SK-N-MC (cell line): ENCODE data around the gene TOX2.
A peak's percentile ranks its signal among the peaks of the same experiment; 100 is the strongest.

Source experiments
- DNase-seq: peaks from one replicate; pipeline ENCODE4 v3.0.0-alpha.2; 2011; ENCODE audit warnings: low read depth, low spot score
- H3K27ac ChIP-seq: fragments of 200-600 bp; sonication (generic); 2 replicates; pipeline ENCODE4 v1.5.1; 2016; ENCODE audit warnings: mixed run types
- H3K36me3 ChIP-seq: fragments of 200-600 bp; sonication (generic); 2 replicates; pipeline ENCODE4 v1.6.1; 2017; ENCODE audit warnings: antibody characterized with exemption, low read length, mixed read lengths; ENCODE audit not compliant: insufficient read depth
- H3K4me3 ChIP-seq: fragments of 200-600 bp; sonication (generic); 2 replicates; pipeline ENCODE4 v1.5.1; 2016
- H3K9ac ChIP-seq: fragments of 200-600 bp; sonication (generic); 2 replicates; pipeline ENCODE4 v1.8.0; 2017; ENCODE audit warnings: mixed run types, mixed read lengths; ENCODE audit not compliant: insufficient read length
- H3K9me3 ChIP-seq: fragments of 200-600 bp; sonication (generic); 2 replicates; pipeline ENCODE4 v1.6.1; 2017; ENCODE audit warnings: low read depth, mild to moderate bottlenecking, antibody characterized with exemption, low read length, moderate library complexity, mixed read lengths
- EZH2 ChIP-seq: fragments of 200-600 bp; sonication (generic); IDR thresholded peaks from one replicate; pipeline ENCODE4 v1.6.1; 2017; ENCODE audit warnings: antibody characterized with exemption
- FOXP2 ChIP-seq: optimal IDR thresholded peaks from 2 replicates; pipeline ENCODE3; 2011; ENCODE audit warnings: mild to moderate bottlenecking, moderate library complexity; ENCODE audit not compliant: insufficient read depth; ENCODE audit errors: extremely low read length, control extremely low read depth
- POLR2AphosphoS5 ChIP-seq: IDR thresholded peaks from 2 replicates; pipeline ENCODE4 v1.6.1; 2012; ENCODE audit warnings: mild to moderate bottlenecking, low read depth, low read length, borderline replicate concordance

TOX2 gene

GRCh38 chr20:43948455-43948854, 33.8 kb downstream of the TOX2 start:
- Histone ChIP-seq H3K9ac (no peak overlapping the region), H3K9me3 (no peaks in the 10 kb centered on the region), H3K4me3 (peak overlapping the region; percentile 52; the same call in 1 of the 2 replicates), H3K27ac (peak overlapping the region; percentile 88; the same call in 1 of the 2 replicates), H3K36me3 (no peaks in the 10 kb centered on the region; the same call in 1 of the 2 replicates)
- TF ChIP-seq POLR2AphosphoS5 = no peak
- TF ChIP-seq FOXP2 = no peak
- DNase-seq = no peak

DNA sequence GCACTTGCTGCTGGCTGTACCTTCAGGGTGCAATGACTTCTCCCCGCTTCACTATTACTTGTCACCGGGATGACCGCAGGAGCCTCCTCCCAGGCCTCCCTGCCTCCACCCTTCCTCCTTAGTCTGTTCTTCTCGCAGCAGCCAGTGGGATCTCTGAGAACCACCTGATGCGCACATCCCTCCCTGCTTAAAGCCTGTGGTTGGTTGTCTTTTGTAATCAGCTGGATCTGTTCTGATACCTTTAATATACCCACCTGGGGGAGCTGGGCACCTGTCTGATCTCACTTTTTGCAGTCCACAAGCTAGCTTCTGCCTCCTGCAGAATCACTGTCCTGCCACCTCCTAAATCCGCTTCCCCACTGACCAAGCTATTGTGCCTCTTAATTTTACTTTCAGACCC, 34.6 kb downstream of the TOX2 start:
- no peak overlapping the region for H3K4me3 ChIP-seq
- no peak for DNase-seq
- no peaks in the 10 kb centered on the region; the same call in 1 of the 2 replicates for H3K36me3 ChIP-seq
- TF ChIP-seq EZH2 (no peak), POLR2AphosphoS5 (no peak), FOXP2 (no peak)
- H3K9me3 ChIP-seq = no peaks in the 10 kb centered on the region
- H3K9ac ChIP-seq = no peak overlapping the region
- H3K27ac ChIP-seq = no peak overlapping the region

DNA sequence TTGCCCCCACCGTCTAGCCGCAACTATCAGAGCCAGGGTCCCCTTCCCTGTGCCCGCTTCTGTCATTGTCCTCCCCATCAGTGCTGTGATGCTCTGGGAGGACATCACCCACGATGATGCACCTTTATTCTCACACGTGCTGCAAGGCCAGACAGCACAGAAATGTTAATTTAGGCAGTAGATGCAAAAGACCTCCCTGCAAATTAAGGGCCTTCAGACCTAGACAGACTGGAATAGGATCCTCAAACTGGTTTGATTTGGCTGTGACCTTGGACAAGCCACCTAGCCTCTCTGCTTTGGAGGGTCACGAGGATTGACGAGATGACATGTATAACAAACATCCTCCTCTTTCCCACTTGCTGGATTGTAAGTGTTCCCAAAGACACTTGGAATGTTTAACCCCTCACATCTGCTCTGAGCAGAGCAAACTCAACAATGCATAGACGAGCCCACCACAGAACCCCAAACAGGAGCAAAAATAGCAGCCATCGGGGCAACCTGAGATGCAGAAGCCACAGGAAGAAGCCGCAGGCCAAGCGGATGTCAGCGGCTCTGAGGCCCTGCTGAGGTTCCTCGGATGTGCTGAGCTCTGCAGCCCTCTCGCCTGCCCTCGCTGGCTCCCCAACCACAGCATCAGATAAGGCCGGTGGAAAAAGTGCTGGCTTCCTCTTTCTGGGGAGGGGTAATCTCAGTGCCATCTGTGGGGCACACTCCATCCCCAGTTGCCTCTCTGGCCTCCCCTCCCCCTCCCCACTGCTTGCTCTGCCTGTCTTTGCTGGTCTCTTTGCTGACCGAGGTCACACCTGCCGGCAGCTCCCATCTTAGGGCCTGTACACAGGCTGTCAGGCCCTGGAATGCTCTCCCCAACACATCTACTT, 35.3 kb downstream of the TOX2 start:
- no peaks in the 10 kb centered on the region; the same call in 1 of the 2 replicates for H3K36me3 ChIP-seq
- H3K9ac ChIP-seq = no peak overlapping the region
- DNase-seq = no peak
- no peak overlapping the region for H3K27ac ChIP-seq
- H3K9me3 ChIP-seq = no peaks in the 10 kb centered on the region
- no peak for TF ChIP-seq EZH2
- no peak for TF ChIP-seq FOXP2
- no peak; the same call in 1 of the 2 replicates for TF ChIP-seq POLR2AphosphoS5
- 0 out of 2 replicates have a peak overlapping the region, but pooled peaks have one; percentile 23 for H3K4me3 ChIP-seq

DNA sequence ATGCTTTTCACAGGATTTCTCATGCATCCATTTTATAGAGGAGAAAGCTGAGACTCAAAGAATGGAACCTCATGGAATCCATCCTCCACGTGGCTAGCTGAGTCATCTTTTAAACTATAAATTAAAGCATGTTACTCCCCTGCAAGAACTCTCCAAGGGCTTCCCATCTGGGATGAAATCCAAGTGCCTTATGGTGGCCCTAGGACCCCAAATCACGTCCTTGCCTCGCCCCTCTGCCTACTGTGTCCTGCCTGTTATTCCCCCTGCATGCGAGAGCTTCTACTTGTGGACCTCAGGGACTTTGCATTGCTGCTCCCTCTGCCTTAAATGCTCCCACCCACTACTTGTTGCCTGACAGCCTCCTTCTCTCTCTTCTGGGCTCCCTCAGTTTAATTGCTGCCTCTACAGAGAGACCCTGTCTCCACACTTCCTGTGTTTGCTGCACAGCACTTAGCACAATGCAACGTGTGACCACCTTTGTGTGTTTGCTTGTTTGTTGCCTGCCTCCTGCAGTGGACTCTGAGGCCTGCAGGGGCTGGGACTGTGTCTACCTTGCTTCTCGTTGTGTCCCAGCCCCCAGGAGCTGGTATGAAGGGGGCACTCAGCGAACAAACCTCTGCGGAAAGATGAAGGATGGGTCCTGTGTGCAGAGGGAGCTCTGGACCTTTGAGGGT, 39.4 kb downstream of the TOX2 start:
- peak overlapping the region; percentile 98 for H3K27ac ChIP-seq
- H3K9ac ChIP-seq = peak overlapping the region; percentile 34
- H3K36me3 ChIP-seq = peaks cover 16% of the 10 kb centered on the region
- no peak for TF ChIP-seq FOXP2
- no peak for TF ChIP-seq POLR2AphosphoS5
- no peak for TF ChIP-seq EZH2
- H3K4me3 ChIP-seq = peak overlapping the region; percentile 45; the same call in 1 of the 2 replicates
- H3K9me3 ChIP-seq = no peaks in the 10 kb centered on the region; the same call in 1 of the 2 replicates
- no peak for DNase-seq

- Histone ChIP-seq H3K9me3 (no peaks in the 10 kb centered on the region; the same call in 1 of the 2 replicates), H3K4me3 (peak overlapping the region; percentile 45), H3K9ac (peak overlapping the region; percentile 34), H3K27ac (peak overlapping the region; percentile 98), H3K36me3 (peaks cover 16% of the 10 kb centered on the region)
- TF ChIP-seq FOXP2 (no peak), EZH2 (no peak), POLR2AphosphoS5 (no peak)
- no peak for DNase-seq
These were observed 40.0 kb downstream of the TOX2 start for GRCh38 chr20:43954704-43955061.

GRCh38 chr20:43955062-43955749, 40.6 kb downstream of the TOX2 start:
- DNase-seq = no peak
- Histone ChIP-seq H3K9me3 (no peaks in the 10 kb centered on the region; the same call in 1 of the 2 replicates), H3K36me3 (peaks cover 16% of the 10 kb centered on the region), H3K4me3 (peak overlapping the region; percentile 45), H3K9ac (peak overlapping the region; percentile 48), H3K27ac (peak overlapping the region; percentile 98)
- TF ChIP-seq POLR2AphosphoS5 = no peak
- TF ChIP-seq FOXP2 = no peak
- TF ChIP-seq EZH2 = no peak

- Histone ChIP-seq H3K36me3 (peaks cover 16% of the 10 kb centered on the region), H3K27ac (peak overlapping the region; percentile 98), H3K9ac (no peak overlapping the region), H3K9me3 (no peaks in the 10 kb centered on the region; the same call in 1 of the 2 replicates), H3K4me3 (peak overlapping the region; percentile 45)
- DNase-seq = no peak
- TF ChIP-seq EZH2 (no peak), FOXP2 (no peak), POLR2AphosphoS5 (no peak)
These were observed 41.1 kb downstream of the TOX2 start for GRCh38 chr20:43955750-43956191.
